HG03520 (cell line): ENCODE data around the gene TCL1A.
A peak's percentile ranks its signal among the peaks of the same experiment; 100 is the strongest.
"Not testable (repeated sequence)": the region's sequence is repeated elsewhere in the genome, so short reads cannot be mapped to it uniquely, and the experiment has no call there.

ENCODE experiments used
- ATAC-seq: cut with Tn5 transposase; IDR thresholded peaks from one replicate; pipeline ENCODE4 v1.9.1; 2021; ENCODE audit warnings: mild to moderate bottlenecking, moderate library complexity; ENCODE audit not compliant: unreplicated experiment

The TCL1A gene

DNA sequence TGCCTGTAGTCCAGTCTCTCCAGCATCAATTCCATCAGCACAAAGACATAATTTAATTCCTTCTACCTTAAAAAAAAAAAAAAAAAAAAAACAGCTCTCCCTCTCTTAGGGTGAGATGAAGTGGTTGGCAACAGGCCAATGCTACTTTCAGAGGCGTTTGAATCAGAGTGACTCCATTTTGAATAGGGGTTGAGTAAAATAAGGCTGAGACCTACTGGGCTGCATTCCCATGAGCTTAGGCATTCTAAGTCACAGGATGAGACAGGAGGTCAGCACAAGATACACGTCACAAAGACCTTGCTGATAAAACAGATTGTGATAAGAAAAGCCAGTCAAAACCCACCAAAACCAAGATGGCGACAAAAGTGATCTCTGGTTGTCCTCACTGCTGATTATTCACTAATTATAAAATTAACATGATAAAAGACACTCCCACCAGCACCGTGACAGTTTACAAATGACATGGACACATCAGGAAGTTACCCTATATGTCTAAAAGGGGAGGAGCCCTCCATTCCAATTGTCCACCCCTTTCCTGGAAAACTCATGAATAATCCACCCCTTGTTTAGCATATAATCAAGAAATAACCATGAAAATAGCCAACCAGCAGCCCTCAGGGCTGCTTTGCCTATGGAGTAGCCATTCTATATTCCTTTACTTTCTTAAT lies 34.6 kb downstream of the TCL1A start:
- no peak for ATAC-seq

DNA sequence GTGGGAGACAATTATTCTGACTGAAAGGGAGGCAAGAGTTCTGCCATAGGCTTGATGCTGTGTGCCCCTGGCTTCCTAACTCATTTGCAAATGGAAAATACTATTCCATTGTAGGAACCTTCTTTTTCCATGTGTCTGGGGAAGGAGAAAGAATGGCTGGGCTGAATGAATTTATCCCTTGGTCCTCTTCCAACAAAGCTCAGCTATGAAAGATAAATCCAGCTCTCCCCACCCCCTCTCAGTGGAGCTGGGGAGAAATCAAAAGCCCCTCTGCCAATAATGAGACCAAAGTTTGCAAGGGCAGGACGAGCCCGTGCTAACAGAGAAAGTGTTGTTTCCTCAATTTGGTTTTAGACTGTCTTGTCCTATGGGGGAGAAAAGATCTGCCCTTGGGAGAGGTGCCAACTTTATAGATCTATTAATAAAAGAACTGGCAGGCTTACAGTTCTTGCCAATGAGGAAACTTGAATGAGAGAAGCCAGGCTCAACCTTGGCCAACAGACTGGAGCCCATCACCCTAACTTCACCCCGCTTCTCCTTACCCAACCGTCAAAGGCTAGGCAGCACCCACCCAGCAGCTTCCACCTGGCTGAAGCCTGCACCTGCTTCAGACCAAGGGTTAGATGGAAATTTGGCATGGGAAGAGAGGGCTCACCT lies 36.6 kb downstream of the TCL1A start:
- no peak for ATAC-seq

DNA sequence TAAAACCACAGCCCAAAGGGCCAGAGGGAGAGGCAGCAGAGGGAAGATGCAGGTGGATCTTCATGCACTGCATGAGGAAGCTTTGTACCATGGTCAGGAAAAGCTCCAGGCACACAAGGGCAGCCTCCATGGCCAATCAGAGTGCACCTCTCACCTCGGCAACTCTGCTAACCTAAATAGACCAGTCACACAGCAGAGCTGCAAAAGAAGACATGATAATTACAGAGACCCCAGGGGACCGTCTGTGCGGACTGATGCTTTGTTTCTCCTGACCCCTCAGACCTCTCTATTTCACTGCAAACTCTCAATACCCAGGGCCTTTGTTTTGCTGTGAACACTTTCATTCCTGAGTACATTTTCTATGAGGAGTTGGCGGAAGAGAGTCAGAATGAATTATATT lies 38.4 kb downstream of the TCL1A start:
- no peak for ATAC-seq

DNA sequence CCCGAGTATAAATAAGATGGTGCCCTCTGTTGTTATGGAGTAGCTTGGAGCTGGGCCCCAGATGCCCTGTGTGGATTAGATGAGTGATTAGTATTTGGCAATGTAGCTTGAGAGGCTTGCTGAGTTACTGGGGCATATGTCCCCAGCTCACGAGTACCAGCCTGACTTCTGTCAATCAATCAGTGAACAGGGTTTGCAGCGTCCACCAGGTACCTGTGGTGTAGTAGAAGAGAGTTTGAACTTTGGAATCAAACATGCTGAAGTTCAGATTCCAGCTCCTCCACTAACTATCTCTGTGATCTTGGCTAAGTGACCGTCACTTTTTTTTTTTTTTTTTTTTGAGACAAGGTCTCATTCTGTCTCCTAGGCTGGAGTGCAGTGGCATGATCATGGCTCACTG lies 39.3 kb downstream of the TCL1A start:
- no peak for ATAC-seq

DNA sequence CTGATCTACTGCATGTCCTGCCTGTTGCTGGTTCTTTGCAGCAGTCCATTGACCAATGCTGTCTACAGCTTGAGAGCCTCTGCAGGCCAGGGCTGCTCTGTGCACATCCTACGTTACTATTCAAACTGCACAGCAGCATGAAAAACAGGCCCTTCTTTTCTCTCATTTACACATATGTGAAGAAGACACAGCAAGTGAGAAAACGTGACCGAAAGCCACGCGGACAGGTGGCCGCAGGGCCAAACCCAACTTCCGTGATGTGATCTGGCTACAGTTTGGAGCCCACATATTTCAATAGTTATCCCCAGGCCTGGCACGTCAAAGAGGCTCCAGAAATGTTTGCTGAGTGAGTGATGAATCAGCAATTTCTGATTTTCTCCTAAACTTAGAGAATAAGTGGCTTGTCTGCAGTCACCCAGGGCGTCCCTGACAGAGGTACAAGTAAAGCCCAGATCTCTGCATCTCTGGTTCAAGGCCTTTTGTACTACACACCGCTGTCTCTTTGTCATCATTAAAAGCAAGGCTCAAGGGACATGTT lies 45.6 kb downstream of the TCL1A start:
- no peak for ATAC-seq

DNA sequence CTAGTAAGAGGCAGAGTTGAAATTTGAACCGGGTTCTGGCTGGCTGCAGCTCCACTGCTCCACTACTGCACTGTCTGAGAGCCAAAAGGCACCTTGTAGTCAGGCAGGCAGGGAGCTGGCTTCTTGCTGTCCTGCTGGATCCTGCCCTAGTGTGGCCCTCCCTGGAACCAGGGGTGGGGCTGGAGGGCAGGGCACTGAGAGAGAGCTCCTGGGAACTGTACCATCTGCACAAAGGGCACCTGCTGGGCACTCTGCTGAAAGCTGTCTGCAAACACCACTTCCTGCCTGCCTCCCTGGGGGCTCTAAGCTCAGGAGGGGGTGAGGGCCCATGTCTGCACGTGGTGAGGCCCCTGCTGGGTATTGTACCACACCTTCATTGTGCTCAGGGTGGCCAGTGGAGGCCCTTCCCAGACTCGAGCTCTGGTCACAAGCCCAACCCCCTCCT lies 46.7 kb downstream of the TCL1A start:
- ATAC-seq, result no peak

DNA sequence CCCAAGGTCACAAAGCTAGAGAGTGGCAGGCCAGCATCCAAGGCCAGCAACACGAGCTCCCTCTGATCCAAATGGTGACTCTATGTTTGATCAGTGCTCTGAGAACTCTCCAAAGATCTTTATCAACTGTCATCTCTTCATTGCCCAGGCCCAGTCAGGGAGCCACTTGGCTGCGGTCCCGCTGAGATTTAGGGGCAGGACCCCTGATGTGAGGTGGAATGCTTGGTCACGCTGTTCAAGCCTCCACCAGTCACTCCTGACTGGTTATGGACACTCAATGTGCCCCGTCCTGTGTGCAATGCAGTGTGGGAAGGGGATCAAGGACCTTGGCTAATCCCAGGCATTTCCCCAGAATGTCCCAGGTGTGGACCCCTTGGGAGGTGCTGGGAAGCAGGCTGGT lies 47.5 kb downstream of the TCL1A start:
- no peak for ATAC-seq

DNA sequence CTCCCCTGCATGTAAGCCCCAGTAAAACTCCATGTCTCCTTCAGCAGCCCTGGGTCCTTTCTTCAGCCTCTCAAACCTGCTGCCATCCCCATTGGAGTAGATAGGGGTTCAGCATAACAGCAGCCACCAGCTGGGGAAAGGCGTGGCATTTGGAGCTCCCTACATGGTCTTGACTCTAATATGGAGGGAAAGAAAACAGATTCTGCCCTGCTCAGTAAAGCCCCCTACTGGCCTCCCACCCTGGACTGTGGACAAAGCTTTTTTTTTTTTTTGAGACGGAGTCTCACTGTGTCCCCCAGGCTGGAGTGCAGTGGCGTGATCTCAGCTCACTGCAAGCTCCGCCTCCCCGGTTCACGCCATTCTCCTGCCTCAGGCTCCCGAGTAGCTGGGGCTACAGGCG lies 48.4 kb downstream of the TCL1A start:
- ATAC-seq, result not testable (repeated sequence)

DNA sequence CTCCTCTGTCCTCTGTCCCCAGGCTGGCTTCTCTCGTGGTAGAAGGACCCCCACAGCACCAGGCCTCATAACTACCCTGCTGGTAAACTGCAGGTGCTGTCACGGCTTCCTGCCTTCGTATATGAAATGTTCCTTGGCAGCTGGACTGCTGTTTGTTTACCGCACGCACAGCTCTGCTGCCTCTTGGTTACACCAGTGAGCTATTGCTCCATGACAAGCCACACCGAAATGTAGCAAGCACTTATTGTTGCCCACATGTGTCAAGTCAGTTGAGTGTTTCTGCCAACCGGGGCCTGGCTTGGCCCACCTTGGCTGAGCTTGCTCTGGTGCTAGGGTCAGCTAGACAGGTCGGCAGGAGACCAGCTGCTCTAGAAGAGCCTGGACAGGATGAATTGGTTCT lies 49.4 kb downstream of the TCL1A start:
- peak; percentile 26 for ATAC-seq

DNA sequence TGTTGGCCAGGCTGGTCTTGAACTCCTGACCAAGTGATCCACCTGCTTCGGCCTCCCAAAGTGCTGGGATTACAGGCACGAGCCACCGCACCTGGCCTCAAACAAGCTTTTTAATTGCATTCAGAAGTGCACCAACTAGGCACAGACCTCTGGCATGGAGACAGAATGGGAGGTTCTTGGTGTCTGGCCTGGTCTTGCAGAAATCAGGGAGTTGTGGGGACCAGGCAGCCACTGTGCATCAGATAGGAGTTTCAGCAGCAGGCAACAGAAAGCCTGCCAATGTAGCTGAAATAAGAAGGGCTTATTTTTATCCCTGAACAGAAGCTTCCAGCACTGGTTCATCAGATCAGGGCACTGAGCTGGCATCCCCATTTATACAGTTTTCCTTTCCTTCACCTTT lies 49.9 kb downstream of the TCL1A start:
- ATAC-seq, result no peak

DNA sequence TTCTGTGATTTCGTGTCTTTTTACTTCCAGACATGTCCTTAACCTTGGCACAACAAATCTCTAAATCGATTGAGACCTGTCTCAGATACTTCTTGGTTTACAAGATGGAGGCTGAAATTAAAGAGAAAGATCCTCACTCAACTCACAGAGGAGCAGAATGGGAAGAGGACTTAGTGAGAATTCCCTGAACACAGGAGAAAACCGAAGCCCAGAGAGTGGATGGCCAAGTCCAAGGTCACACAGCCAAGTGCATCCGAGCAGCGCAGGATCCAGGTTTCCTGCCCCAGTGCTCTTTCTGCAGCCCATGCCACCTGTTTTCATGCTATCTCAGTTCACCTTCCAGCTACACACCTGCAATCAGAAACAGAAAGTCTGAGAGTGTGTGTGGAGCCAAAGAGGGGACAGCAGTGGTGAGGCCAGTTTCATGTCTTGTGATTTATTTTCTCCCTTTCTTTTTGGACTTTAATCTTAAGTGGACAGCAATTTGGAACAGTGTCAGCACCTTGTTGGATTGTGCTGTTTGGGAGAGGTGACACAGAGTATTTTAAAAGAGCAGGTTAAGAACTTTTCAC lies 50.6 kb downstream of the TCL1A start:
- no peak for ATAC-seq

DNA sequence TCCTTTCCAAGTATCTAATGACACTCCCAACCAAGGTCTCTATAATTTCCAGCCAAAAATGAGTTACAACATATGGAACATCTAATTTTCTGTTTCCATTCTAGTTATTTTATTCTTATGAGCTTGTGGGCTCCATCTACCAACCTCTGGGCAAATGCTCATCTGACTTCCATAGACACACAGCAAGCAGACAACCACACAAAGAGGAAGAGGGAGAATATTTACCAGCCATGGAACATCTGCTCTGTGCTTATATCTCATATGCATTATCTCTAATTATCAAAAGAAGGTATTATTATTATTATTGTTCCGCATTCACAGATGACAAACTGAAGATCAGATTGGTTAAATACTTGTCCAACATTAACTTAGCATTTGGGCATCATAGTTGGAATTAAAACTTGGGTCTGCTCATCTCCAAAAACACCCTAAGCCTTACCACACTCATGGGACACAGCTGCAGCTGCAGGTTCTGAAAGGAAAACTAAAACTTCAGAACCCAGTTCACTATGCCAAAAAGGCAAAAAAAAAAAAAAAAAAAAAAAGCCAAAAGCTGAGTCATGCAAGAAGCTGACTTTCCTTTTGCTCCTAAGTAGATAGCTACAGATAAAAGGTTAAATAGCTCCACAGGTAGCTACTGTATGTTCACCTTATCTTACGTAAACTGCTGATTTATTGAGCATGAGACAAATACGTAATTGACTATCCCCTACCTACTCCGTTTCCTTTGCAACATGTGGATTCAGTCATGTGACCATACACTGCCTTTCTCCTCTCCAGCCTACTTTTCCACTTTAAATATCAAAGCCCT lies 51.3 kb downstream of the TCL1A start:
- ATAC-seq, result peak; percentile 40

DNA sequence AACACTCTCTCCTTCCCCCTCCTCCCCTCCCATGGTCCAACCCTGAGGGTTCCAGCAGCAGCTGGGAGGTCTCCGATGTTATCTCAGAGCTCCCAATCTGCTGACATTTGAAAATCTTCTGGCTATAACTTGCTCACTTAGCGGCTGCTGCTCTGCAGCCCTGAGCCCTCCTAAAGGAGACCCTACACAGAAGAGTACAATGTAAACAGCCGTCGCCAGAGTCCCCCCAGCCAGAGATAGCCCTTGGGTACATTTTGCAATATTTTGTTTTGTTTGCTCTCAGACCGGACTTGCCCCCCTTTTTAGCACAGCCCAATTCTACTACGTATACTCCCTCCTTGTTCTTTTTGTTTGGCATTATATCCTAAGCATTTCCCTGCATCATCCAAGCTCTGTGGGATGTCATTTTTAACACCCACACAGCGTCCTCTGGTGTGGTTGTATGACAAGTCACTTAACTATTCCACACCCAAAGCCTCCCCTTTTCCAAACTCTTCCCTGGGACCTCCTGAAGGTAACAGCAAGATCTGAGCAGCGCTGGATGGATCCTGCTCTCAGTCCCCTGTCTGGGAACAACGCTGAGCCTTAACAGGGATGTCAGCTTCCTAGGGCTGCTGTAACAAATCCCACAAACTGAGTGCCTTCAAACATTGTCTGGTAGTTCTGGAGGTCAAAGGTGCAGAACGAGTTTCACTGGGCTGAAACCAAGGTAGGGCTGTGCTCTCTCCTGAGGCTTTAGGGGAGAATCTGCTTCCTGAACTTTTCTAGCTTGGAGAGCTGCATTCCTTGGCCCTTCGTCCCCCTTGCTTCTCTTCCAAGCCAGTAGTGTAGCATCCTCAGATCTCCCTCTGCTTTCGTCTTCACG lies 53.0 kb downstream of the TCL1A start:
- ATAC-seq, result no peak

DNA sequence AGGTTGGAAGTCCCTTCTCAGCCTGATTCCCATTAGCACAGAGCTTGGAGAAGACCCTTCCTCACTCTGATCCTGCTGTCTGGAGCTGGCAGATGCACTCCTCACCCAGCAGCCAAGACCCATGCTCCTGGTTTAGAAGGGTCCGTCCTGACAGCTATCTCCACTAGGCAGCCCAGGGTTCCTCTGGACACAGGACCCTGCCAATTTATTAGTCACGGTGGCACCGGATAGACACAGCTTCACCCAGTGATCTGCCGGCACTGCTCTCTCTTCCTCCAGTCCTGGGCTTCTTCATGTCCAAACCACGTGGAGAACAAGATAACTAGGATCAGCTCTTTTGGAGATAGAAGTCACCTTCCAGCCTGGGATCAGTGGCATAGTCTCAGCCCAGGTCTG lies 53.9 kb downstream of the TCL1A start:
- ATAC-seq, result no peak
